NB4 (cell line): ENCODE results near the gene IL13.

ENCODE experiments used
- CTCF ChIP-seq: IDR thresholded peaks from one replicate; pipeline ENCODE4 v1.5.1; 2012; ENCODE audit warnings: low read depth, low read length
- MAX ChIP-seq: IDR thresholded peaks from 2 replicates; pipeline ENCODE4 v1.6.1; 2011; ENCODE audit warnings: low read depth, low read length
- MYC ChIP-seq: IDR thresholded peaks from 2 replicates; pipeline ENCODE4 v1.6.1; 2011; ENCODE audit warnings: low read depth, low read length
- POLR2A ChIP-seq: IDR thresholded peaks from 2 replicates; pipeline ENCODE4 v1.6.1; 2011; ENCODE audit warnings: mild to moderate bottlenecking; ENCODE audit not compliant: insufficient read length; ENCODE audit errors: extremely low read depth

DNA sequence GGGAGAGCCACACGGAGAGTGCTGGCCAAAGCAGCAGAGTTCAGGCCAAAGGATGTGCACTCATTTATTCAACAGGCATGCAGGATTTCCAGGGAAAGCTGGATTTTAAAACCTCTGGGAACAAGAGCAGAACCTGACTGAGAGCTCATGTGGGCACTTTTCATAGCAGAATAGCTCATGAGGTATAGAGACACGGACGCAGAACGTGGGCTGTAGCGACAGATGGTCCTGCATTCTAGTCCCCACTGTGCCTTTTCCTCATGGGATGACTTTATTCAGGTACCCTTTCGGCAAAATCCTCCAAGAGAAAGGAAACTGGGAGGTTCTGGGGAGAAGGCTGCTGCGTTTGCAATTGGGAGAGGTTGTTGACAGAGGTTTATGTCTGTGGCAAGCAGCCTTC is 21.2 kb downstream of the IL13 start:
- TF ChIP-seq CTCF (no peak), POLR2A (no peak), MAX (no peak), MYC (no peak)
